PFSK-1 (cell line): ENCODE results near the gene UBL3.

Source experiments
- FOXP2 ChIP-seq: optimal IDR thresholded peaks from 2 replicates; pipeline ENCODE3; 2011; ENCODE audit warnings: borderline replicate concordance, control low read depth, inconsistent platforms; ENCODE audit not compliant: insufficient read depth; ENCODE audit errors: extremely low read length, extremely low read depth
- POLR2AphosphoS5 ChIP-seq: IDR thresholded peaks from 2 replicates; pipeline ENCODE4 v1.6.1; 2012; ENCODE audit warnings: low read depth, mild to moderate bottlenecking, control low read depth, low read length, moderate library complexity
- REST ChIP-seq, 2 experiments: IDR thresholded peaks; 2 replicates each; pipeline versions ENCODE4 v1.6.1 to v1.8.0; 2011 to 2012; ENCODE audit warnings: low read depth in 2 of 2, low read length in 2 of 2, control low read depth in 1 of 2, inconsistent platforms in 1 of 2, mild to moderate bottlenecking in 1 of 2, moderate library complexity in 1 of 2; ENCODE audit not compliant: insufficient read depth in 1 of 2
- SIN3A ChIP-seq: IDR thresholded peaks from 2 replicates; pipeline ENCODE4 v1.6.1; 2012; ENCODE audit warnings: mild to moderate bottlenecking, low read length, moderate library complexity, borderline replicate concordance; ENCODE audit not compliant: insufficient read depth
- TAF1 ChIP-seq: IDR thresholded peaks from 2 replicates; pipeline ENCODE4 v1.6.1; 2012; ENCODE audit warnings: low read length, control low read depth, borderline replicate concordance; ENCODE audit not compliant: insufficient read depth

The UBL3 gene

DNA sequence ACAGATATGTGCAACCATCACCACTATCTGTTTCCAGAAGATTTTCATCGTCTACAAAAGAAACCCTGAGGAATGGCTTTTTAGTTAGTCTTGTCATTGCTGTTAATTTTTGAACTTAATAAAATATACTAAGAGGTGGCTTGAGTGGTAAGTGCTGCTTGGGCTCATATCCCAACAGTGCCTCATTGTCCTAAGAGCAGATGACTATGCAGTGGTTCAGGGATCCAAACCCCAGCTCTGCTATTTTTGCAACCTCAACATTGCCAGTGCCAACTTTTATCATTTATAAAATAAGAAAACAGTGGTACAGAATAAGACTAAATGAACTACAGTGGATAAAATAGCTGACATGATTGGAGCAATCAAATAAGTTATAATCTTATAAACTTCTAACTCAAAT is 131.7 kb downstream of the UBL3 start:
- TF ChIP-seq TAF1 (no peak), POLR2AphosphoS5 (no peak), REST (IDR thresholded peaks at IDR 0.05; ENCODE audit: insufficient read depth in 1 of 2, low read depth in 2 of 2, low read length in 2 of 2) (no peak), SIN3A (no peak), FOXP2 (no peak)

DNA sequence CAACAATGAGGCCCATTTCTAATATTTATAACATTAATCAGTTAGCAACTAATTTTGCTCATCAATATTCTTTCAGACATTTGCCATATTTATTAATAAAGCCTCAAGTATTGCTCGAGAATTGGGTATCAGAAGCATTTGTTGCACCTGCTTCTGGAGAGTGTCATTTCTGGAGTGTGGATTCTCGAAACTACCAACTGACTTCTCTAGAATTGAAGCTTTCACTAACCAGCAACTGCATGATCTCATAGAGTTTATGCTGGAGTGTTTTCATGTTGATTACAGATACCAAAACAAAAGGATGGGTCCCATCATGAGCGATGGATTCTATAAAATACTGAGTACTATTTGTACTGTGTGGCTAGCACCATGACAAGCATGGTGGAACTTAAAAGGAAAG is 133.9 kb downstream of the UBL3 start:
- no peak for TF ChIP-seq SIN3A
- TF ChIP-seq FOXP2 = no peak
- no peak for TF ChIP-seq REST (IDR thresholded peaks at IDR 0.05; ENCODE audit: insufficient read depth in 1 of 2, low read depth in 2 of 2, low read length in 2 of 2)
- TF ChIP-seq POLR2AphosphoS5 = no peak
